CD4-positive, alpha-beta T cell (primary cell): Measurements from ENCODE around the gene CMTM1. TPM values are rescaled to one million over a fixed set of nuclear protein-coding genes. Genes with fewer than 3 reads are reported as not detected.

ENCODE experiments used
- ATAC-seq: fragments of 200-7000 bp; cut with Tn5 transposase; one replicate; pipeline ENCODE4 v1.10.0; 2022; ENCODE audit warnings: mild to moderate bottlenecking; ENCODE audit not compliant: poor library complexity
- CTCF ChIA-PET: fragments of 350-600 bp; sonication (Branson Sonifier 250); formaldehyde crosslinking; loops from one replicate; lab custom pipeline; 2021; ENCODE audit warnings: antibody characterized with exemption, inconsistent platforms; lab: Charles Lee
- POLR2A ChIA-PET: fragments of 350-600 bp; sonication (Branson Sonifier 250); formaldehyde crosslinking; loops from one replicate; lab custom pipeline; 2021; ENCODE audit warnings: antibody characterized with exemption, inconsistent platforms; lab: Charles Lee
- DNase-seq, 14 experiments: peaks; one replicate each; pipeline ENCODE4 v3.0.0-alpha.2; 2013 to 2020; ENCODE audit warnings: mixed read lengths in 2 of 14
- H3K27ac ChIP-seq, 2 donors: one replicate each; pipeline versions ENCODE4 v1.5.1 to v1.7.0; 2013; ENCODE audit warnings: low read length in 2 of 2, low read depth in 1 of 2, mild to moderate bottlenecking in 1 of 2
- H3K27me3 ChIP-seq, 2 experiments: 1 replicate in 1 of 2; 2 replicates in 1 of 2; pipeline versions ENCODE4 v1.6.1 to v1.7.0; 2013; ENCODE audit warnings: low read length in 2 of 2, control low read depth in 1 of 2, mild to moderate bottlenecking in 1 of 2, moderate library complexity in 1 of 2; ENCODE audit not compliant: insufficient read depth in 2 of 2, control insufficient read depth in 1 of 2
- H3K36me3 ChIP-seq: one replicate; pipeline ENCODE4 v1.6.1; 2013; ENCODE audit warnings: low read length, control low read depth; ENCODE audit not compliant: insufficient read depth
- H3K4me1 ChIP-seq: one replicate; pipeline ENCODE4 v1.6.1; 2013; ENCODE audit warnings: low read length, control low read depth; ENCODE audit not compliant: insufficient read depth
- H3K4me3 ChIP-seq: one replicate; pipeline ENCODE4 v1.5.1; 2013; ENCODE audit warnings: mild to moderate bottlenecking, low read length, moderate library complexity
- H3K9me3 ChIP-seq, 2 experiments: 1 replicate in 1 of 2; 2 replicates in 1 of 2; pipeline versions ENCODE4 v1.6.1 to v1.7.0; 2013; ENCODE audit warnings: low read length in 2 of 2, mild to moderate bottlenecking in 2 of 2, control low read depth in 1 of 2, moderate library complexity in 1 of 2; ENCODE audit not compliant: control insufficient read depth in 1 of 2, insufficient read depth in 1 of 2
- H3K27ac Mint-ChIP-seq: one replicate; pipeline ENCODE4 v1.8.0; 2020; ENCODE audit warnings: mixed read lengths
- H3K27me3 Mint-ChIP-seq: one replicate; pipeline ENCODE4 v1.8.0; 2021; ENCODE audit warnings: mixed read lengths
- H3K36me3 Mint-ChIP-seq: one replicate; pipeline ENCODE4 v1.8.0; 2021; ENCODE audit warnings: low read depth, mixed read lengths
- H3K4me1 Mint-ChIP-seq: one replicate; pipeline ENCODE4 v1.8.0; 2021; ENCODE audit warnings: low read depth, mixed read lengths
- H3K4me3 Mint-ChIP-seq: one replicate; pipeline ENCODE4 v1.8.0; 2020; ENCODE audit warnings: mild to moderate bottlenecking, mixed read lengths
- H3K9me3 Mint-ChIP-seq: one replicate; pipeline ENCODE4 v1.8.0; 2020; ENCODE audit warnings: mixed read lengths
- intact Hi-C, 2 experiments: fragments of 100-400 bp; cut with DNase I in 1 of 2; cut with micrococcal nuclease in 1 of 2; formaldehyde crosslinking; loops; one replicate each; pipeline versions ENCODE4 v1.15.1 to v1.9.0; 2023 to 2025; cut with DNase I, micrococcal nuclease
- total RNA-seq, 174 experiments: library from RNA in 2 of 174; stranded (reverse) in 2 of 174; gene quantifications; one replicate each; pipeline ENCODE4 v1.2.3 and lab custom pipeline; 2021 to 2026
- TF ChIP-seq, protein P1 (sequence below): fragments of 200-600 bp; IDR thresholded peaks from one replicate; pipeline ENCODE4 v1.8.0; 2022; ENCODE audit warnings: antibody characterized with exemption, mild to moderate bottlenecking

Gene CMTM1
- total RNA-seq, 2 experiments from 2014 or later: 0.66 to 1.1 TPM

DNA sequence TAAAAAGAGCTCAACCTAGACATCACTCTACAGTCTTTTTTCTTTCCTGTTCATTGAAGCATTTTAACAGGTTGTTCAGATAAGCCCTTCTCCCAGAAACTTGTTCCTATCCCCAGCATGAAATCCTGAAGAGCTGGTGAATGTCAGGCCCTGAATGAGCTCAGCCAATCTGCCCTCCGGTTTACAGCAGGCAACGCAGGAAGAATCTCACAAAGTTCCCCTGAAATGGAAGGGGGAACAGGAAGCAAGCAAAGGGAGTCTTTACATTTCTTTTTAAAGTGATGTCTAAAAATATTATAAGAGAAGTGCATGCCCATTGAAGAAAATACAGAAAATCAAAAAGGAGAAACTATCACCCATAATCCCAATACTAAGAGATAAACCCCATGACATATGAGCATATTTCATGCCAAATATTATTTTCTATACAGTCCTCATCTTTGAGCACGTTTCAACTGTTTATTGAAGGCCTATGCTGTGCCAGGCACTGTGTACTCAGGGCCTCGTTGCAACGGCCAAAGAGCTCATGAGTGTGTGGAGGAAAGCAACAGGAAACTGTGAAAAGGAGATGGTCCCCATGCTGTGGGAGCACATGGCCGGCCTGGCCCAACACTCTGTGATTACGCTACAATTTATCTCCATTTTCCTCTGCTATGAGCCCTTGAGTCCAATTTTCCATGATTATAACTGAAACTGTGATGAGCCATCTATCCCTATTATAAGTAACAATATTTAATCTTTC is 22.1 kb upstream of the CMTM1 start:
- DNase-seq (no peak), ATAC-seq (no peak)
- Histone ChIP-seq H3K4me1 (peaks cover 26% of the 10 kb centered on the region), H3K4me3 (no peak overlapping the region), H3K36me3 (no peaks in the 10 kb centered on the region), H3K9me3 (no peaks in the 10 kb centered on the region), H3K27me3 (no peaks in the 10 kb centered on the region), H3K27ac (no peak overlapping the region)
- Mint-ChIP-seq H3K27me3 (no peaks in the 10 kb centered on the region), H3K9me3 (no peaks in the 10 kb centered on the region), H3K27ac (peak overlapping the region; percentile 15), H3K4me1 (peaks cover 43% of the 10 kb centered on the region), H3K4me3 (no peak overlapping the region), H3K36me3 (no peaks in the 10 kb centered on the region)
- CTCF ChIA-PET: no interaction called here
- POLR2A ChIA-PET: no interaction called here
- TF ChIP-seq, protein P1, sequence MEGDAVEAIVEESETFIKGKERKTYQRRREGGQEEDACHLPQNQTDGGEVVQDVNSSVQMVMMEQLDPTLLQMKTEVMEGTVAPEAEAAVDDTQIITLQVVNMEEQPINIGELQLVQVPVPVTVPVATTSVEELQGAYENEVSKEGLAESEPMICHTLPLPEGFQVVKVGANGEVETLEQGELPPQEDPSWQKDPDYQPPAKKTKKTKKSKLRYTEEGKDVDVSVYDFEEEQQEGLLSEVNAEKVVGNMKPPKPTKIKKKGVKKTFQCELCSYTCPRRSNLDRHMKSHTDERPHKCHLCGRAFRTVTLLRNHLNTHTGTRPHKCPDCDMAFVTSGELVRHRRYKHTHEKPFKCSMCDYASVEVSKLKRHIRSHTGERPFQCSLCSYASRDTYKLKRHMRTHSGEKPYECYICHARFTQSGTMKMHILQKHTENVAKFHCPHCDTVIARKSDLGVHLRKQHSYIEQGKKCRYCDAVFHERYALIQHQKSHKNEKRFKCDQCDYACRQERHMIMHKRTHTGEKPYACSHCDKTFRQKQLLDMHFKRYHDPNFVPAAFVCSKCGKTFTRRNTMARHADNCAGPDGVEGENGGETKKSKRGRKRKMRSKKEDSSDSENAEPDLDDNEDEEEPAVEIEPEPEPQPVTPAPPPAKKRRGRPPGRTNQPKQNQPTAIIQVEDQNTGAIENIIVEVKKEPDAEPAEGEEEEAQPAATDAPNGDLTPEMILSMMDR: no peak
- intact Hi-C loops: no loop called here

DNA sequence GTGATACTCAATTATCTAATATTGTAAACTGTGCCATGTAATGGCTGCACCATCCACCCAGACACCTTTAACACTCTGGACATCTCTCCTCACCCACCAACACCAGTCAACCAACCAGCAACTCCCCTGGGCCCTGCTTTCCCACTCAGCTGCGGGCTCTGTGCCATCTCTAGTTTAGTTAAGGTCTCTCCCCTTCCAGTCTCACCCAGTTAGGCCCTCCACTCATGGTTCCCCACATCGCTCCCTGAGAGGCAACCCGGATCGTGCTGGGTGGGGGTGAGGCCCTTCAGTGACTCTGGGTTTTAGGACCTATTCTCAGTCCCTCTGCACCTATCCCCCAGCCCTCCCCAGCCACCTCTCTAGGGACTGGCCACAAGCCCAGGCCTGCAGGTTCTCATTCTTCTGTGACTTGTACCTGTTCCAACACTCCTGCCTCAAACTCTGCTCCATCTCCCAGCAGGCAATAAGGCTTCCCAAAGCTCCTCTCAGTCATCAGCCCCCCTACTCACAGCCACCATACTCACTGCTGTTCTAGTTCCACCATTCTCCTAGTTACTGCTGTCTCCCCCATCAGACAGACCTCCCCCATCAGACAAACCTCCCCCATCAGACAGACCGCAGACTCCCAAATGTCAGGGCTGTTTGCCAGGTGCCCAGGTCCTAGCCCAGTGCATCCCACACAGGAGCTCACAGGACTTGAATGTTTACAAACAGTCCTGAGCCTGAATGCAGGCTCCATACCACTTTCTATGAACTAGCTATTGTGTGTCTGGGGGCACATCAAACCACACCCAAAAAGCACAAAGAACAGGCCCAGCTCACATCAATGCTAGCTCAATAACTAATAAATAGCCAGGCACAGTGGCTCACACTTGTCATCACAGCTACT is 18.9 kb upstream of the CMTM1 start:
- no peaks in the 10 kb centered on the region for H3K27me3 ChIP-seq
- peak overlapping the region; percentile 81 for H3K4me3 Mint-ChIP-seq

DNA sequence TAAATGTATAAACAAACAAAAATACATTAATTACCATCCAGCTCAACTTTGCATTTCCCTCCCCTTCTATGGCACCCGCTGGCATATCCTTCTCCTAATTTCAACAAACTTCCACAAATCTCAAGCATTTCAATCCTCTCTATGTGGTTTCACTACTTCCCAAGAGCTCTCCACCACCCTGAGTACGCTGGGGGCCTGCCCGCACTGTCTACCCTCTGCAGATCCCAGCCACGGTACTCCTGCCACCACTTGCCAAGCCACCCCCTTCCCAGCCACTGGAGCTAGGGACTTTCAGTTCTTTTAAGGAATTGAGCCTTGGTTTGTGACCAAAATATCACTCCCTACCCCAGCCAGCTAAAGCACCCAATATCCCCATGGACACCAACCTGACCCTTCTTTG is 18.2 kb upstream of the CMTM1 start:
- H3K9me3 ChIP-seq: no peaks in the 10 kb centered on the region
- peak overlapping the region; percentile 81 for H3K4me3 Mint-ChIP-seq

More for the DNA sequence above, 18.9 kb upstream of the CMTM1 start:
- H3K36me3 ChIP-seq: no peaks in the 10 kb centered on the region
- H3K4me3 ChIP-seq: no peak overlapping the region
- CTCF ChIA-PET: interaction anchor here (0.7 to 1.9 kb wide), 7 partner anchors 11 to 61 kb away, joined by 3 to 6 read pairs (median 5); no protein-coding TSS in a partner anchor
- POLR2A ChIA-PET: interaction anchor here (1.4 to 8.2 kb wide), 2 partner anchors 11 to 24 kb away, joined by 3 to 124 read pairs; no protein-coding TSS in a partner anchor
- no peak for ATAC-seq
- Mint-ChIP-seq H3K4me1 (peaks cover 50% of the 10 kb centered on the region), H3K9me3 (no peaks in the 10 kb centered on the region), H3K27ac (peak overlapping the region; percentile 80), H3K36me3 (peaks cover 10% of the 10 kb centered on the region), H3K27me3 (no peaks in the 10 kb centered on the region)
- no peaks in the 10 kb centered on the region for H3K9me3 ChIP-seq
- intact Hi-C loops: no loop called here
- H3K4me1 ChIP-seq: peaks cover 46% of the 10 kb centered on the region
- no peak overlapping the region for H3K27ac ChIP-seq
- TF ChIP-seq, protein P1: no peak
- no peak for DNase-seq

More for the DNA sequence above, 18.2 kb upstream of the CMTM1 start:
- Histone ChIP-seq H3K27me3 (no peaks in the 10 kb centered on the region), H3K4me3 (no peak overlapping the region), H3K36me3 (no peaks in the 10 kb centered on the region), H3K4me1 (peaks cover 50% of the 10 kb centered on the region), H3K27ac (peak overlapping the region in 1 of 2 donors; percentile 21)
- Mint-ChIP-seq H3K9me3 (no peaks in the 10 kb centered on the region), H3K36me3 (peaks cover 14% of the 10 kb centered on the region), H3K27me3 (no peaks in the 10 kb centered on the region), H3K4me1 (peaks cover 57% of the 10 kb centered on the region), H3K27ac (peak overlapping the region; percentile 80)
- DNase-seq: no peak
- POLR2A ChIA-PET: interaction anchor here (1.4 to 8.2 kb wide), 3 partner anchors 12 to 56 kb away, joined by 3 to 124 read pairs (median 5); partner anchors contain the start of gene CMTM3
- TF ChIP-seq, protein P1: no peak
- no peak for ATAC-seq
- intact Hi-C loops: loop anchor here (2.0 kb wide), 2 partner anchors 21 to 23 kb away; no protein-coding TSS in a partner anchor
- CTCF ChIA-PET: interaction anchor here (0.9 to 1.9 kb wide), 3 partner anchors 14 to 41 kb away, joined by 3 to 5 read pairs (median 5); no protein-coding TSS in a partner anchor
